ENCODE results near the gene HECTD2. TPM values are rescaled to one million over a fixed set of nuclear protein-coding genes. Genes with fewer than 3 reads are reported as not detected.
"Not testable (repeated sequence)": the region's sequence is repeated elsewhere in the genome, so short reads cannot be mapped to it uniquely, and the experiment has no call there.

The HECTD2 gene
- total RNA-seq, 6 donors from 2014 or later = 5.0 to 14.5 (median 9.2) TPM

DNA sequence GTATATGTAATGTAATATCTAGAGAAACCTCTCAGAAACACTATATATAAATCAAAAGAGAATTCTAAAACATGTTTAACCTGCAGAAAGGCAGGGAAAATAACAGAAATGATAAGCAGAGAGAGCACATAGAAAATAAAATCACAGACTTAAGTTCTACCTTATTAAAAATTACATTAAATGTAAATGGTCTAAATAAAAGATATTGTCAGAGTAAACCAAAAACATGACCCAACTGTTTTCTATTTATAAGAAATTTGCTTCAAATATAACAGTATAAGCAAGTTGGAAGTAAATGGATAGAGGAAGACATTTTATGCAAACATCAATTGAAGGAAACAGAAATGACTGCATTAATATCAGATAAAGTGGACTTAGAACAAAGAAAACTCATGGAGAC is 43.4 kb downstream of the HECTD2 start:
- Histone ChIP-seq H3K4me3 (no peak overlapping the region), H3K36me3 (no peaks in the 10 kb centered on the region), H3K9me3 (peaks cover 11 to 32% (median 26%) of the 10 kb centered on the region in 4 donors), H3K27ac (no peak overlapping the region), H3K4me1 (no peaks in the 10 kb centered on the region), H3K27me3 (no peaks in the 10 kb centered on the region)
- TF ChIP-seq POLR2A (IDR thresholded peaks at IDR 0.05) = no peak
- TF ChIP-seq, protein P1, sequence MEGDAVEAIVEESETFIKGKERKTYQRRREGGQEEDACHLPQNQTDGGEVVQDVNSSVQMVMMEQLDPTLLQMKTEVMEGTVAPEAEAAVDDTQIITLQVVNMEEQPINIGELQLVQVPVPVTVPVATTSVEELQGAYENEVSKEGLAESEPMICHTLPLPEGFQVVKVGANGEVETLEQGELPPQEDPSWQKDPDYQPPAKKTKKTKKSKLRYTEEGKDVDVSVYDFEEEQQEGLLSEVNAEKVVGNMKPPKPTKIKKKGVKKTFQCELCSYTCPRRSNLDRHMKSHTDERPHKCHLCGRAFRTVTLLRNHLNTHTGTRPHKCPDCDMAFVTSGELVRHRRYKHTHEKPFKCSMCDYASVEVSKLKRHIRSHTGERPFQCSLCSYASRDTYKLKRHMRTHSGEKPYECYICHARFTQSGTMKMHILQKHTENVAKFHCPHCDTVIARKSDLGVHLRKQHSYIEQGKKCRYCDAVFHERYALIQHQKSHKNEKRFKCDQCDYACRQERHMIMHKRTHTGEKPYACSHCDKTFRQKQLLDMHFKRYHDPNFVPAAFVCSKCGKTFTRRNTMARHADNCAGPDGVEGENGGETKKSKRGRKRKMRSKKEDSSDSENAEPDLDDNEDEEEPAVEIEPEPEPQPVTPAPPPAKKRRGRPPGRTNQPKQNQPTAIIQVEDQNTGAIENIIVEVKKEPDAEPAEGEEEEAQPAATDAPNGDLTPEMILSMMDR (IDR thresholded peaks at IDR 0.05) = no peak
- no peak for TF ChIP-seq EP300 (IDR thresholded peaks at IDR 0.05)
- TF ChIP-seq POLR2AphosphoS5 (IDR thresholded peaks at IDR 0.05) = no peak
- no peak for DNase-seq
- no peak for ATAC-seq (ENCODE audit: low FRiP score in 2 of 2)

DNA sequence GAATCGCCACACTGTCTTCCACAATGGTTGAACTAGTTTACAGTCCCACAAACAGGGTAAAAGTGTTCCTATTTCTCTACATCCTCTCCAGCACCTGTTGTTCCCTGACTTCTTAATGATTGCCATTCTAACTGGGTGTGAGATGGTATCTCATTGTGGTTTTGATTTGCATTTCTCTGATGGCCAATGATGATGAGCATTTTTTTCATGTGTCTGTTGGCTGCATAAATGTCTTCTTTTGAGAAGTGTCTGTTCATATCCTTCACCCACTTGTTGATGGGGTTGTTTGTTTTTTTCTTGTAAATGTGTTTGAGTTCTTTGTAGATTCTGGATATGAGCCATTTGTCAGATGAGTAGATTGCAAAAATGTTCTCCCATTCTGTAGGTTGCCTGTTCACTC is 45.0 kb downstream of the HECTD2 start:
- not testable (repeated sequence) for H3K27me3 ChIP-seq; H3K4me3 ChIP-seq; H3K27ac ChIP-seq; H3K4me1 ChIP-seq; ATAC-seq (ENCODE audit: low FRiP score in 2 of 2); H3K36me3 ChIP-seq; DNase-seq
- H3K9me3 ChIP-seq = peaks cover 11 to 32% (median 25%) of the 10 kb centered on the region in 4 donors
- WGBS, 2 donors = 91 to 96% methylated on average over 1 of the region's 1 CpG

DNA sequence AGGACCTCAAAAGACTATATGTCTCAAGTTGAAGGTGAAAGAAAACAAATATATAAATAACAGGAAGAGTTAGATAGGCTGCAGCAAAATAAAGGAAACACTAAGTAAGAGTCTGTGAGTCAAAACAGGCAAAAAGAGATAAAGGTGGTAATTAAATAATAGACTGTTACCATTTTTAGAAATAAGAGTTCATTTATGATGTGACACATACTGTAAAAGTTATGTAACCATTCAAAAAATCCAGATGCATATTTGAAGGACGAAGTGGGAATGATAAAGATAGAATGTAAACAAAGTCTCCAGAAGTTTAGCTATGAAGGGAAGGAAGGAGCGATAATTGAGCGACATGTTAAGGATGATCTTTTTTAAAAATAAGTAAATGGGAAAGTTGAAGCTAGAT is 50.5 kb downstream of the HECTD2 start:
- no peaks in the 10 kb centered on the region for H3K9me3 ChIP-seq
- no peak overlapping the region for H3K4me3 ChIP-seq
- WGBS, 2 donors = 77 to 80% methylated on average over 3 of the region's 3 CpGs
- TF ChIP-seq POLR2AphosphoS5 (IDR thresholded peaks at IDR 0.05) (no peak), EP300 (IDR thresholded peaks at IDR 0.05) (no peak), POLR2A (IDR thresholded peaks at IDR 0.05) (no peak)
- no peak overlapping the region for H3K27ac ChIP-seq
- no peaks in the 10 kb centered on the region for H3K4me1 ChIP-seq
- DNase-seq (no peak), ATAC-seq (ENCODE audit: low FRiP score in 2 of 2) (no peak)
- peaks cover 0 to 40% (median 1%) of the 10 kb centered on the region in 4 donors for H3K36me3 ChIP-seq
- H3K27me3 ChIP-seq = no peaks in the 10 kb centered on the region

DNA sequence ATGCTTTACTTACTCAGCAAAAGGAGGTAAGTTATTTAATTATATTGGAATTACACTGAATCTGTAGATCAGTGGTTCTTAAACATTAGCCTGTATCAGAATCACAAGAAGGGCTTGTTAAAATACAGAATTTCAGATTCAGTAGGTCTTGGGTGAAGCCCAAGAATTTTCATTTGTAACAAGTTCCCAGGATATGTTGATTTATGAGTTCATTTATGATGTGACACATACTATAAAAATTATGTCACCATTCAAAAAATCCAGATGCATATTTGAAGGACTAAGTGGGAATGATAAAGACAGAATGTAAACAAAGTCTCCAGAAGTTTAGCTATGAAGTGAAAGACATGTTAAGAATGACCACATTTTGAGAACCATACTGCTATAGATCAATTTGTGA is 52.3 kb downstream of the HECTD2 start:
- Histone ChIP-seq H3K27ac (no peak overlapping the region), H3K27me3 (no peaks in the 10 kb centered on the region), H3K4me1 (no peaks in the 10 kb centered on the region), H3K9me3 (no peaks in the 10 kb centered on the region), H3K4me3 (no peak overlapping the region), H3K36me3 (peaks cover 3 to 48% (median 6%) of the 10 kb centered on the region in 4 donors)
- TF ChIP-seq, protein P1 (IDR thresholded peaks at IDR 0.05) = no peak
- TF ChIP-seq EP300 (IDR thresholded peaks at IDR 0.05) (no peak), POLR2AphosphoS5 (IDR thresholded peaks at IDR 0.05) (no peak), POLR2A (IDR thresholded peaks at IDR 0.05) (no peak)
- DNase-seq (no peak), ATAC-seq (ENCODE audit: low FRiP score in 2 of 2) (no peak)

DNA sequence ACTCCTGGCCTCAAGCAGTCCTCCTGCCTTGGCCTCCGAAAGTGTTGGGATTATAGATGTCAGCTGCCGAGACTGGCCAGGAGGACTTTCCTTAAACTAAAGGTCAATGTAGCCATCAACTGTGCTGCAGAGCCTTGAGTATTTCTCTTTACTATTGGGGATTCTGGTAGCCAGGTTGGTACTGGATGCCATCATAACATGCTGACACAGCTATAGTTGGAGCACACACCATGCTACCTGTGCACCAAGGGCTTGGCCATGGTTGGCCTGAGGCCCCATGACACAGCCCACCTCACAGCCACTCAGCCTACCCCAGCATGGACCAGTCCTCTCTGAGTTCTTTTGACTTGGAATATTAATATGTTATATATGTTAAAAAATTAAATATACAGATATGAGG is 54.4 kb downstream of the HECTD2 start:
- WGBS, 2 donors = 89 to 100% methylated on average over 2 of the region's 2 CpGs
- Histone ChIP-seq H3K9me3 (no peaks in the 10 kb centered on the region), H3K27me3 (no peaks in the 10 kb centered on the region), H3K4me3 (no peak overlapping the region), H3K4me1 (no peaks in the 10 kb centered on the region), H3K36me3 (peaks cover 3 to 49% (median 11%) of the 10 kb centered on the region in 4 donors), H3K27ac (no peak overlapping the region)
- ATAC-seq (ENCODE audit: low FRiP score in 2 of 2) (no peak), DNase-seq (no peak)
- TF ChIP-seq, protein P1 (IDR thresholded peaks at IDR 0.05) = no peak
- TF ChIP-seq POLR2AphosphoS5 (IDR thresholded peaks at IDR 0.05) (no peak), EP300 (IDR thresholded peaks at IDR 0.05) (no peak), POLR2A (IDR thresholded peaks at IDR 0.05) (no peak)

DNA sequence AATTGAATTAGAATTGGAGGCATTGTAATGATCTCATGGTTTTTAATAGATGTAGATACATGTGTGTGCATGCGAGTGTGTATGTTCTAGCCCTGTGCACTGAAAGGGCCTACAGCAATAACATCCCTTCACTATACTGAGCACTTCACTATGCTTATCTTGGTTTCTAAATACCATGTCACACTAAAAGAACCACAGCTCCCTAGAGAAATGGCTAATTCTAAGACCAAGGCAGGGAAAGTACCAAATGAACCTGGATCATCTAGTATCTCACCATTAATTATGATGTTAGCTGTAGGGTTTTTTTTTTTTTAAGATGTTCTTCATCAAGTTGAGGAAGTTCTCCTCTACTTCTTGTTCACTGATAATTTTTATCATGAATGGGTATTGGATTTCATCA is 55.1 kb downstream of the HECTD2 start:
- H3K9me3 ChIP-seq = no peaks in the 10 kb centered on the region
- no peaks in the 10 kb centered on the region for H3K4me1 ChIP-seq
- no peak for TF ChIP-seq POLR2A (IDR thresholded peaks at IDR 0.05)
- TF ChIP-seq POLR2AphosphoS5 (IDR thresholded peaks at IDR 0.05) = no peak
- TF ChIP-seq, protein P1 (IDR thresholded peaks at IDR 0.05) = no peak
- no peak overlapping the region for H3K4me3 ChIP-seq
- H3K27me3 ChIP-seq = no peaks in the 10 kb centered on the region
- DNase-seq = no peak
- 89 to 100% methylated on average over 1 of the region's 1 CpG for WGBS, 2 donors
- peaks cover 3 to 49% (median 11%) of the 10 kb centered on the region in 4 donors for H3K36me3 ChIP-seq
- no peak overlapping the region for H3K27ac ChIP-seq
- no peak for ATAC-seq (ENCODE audit: low FRiP score in 2 of 2)
